Loucy (cell line): ENCODE data around the gene IL17RD.

Source experiments
- H2AFZ ChIP-seq: fragments of 200-600 bp; sonication (generic); 2 replicates; pipeline ENCODE4 v1.6.0; 2016; ENCODE audit warnings: antibody characterized with exemption, mild to moderate bottlenecking, low read length, moderate library complexity
- H3F3A ChIP-seq: fragments of 200-600 bp; 2 replicates; pipeline ENCODE4 v1.6.0; 2016; ENCODE audit warnings: antibody characterized with exemption, low read depth, mild to moderate bottlenecking
- H3K27me3 ChIP-seq: fragments of 200-600 bp; sonication (generic); 2 replicates; pipeline ENCODE4 v1.6.1; 2014; ENCODE audit warnings: low read length, mild to moderate bottlenecking; ENCODE audit not compliant: insufficient read depth, poor library complexity, severe bottlenecking
- H3K36me3 ChIP-seq: fragments of 200-600 bp; sonication (generic); 2 replicates; pipeline ENCODE4 v1.6.1; 2016; ENCODE audit warnings: low read length; ENCODE audit not compliant: insufficient read depth
- H3K4me1 ChIP-seq: fragments of 200-600 bp; sonication (generic); 2 replicates; pipeline ENCODE4 v1.5.1; 2014; ENCODE audit warnings: low read length, mild to moderate bottlenecking; ENCODE audit not compliant: insufficient read depth, poor library complexity, severe bottlenecking
- H3K4me2 ChIP-seq: fragments of 200-600 bp; sonication (generic); 2 replicates; pipeline ENCODE4 v1.6.0; 2014; ENCODE audit warnings: antibody characterized with exemption, low read length, low read depth, mild to moderate bottlenecking; ENCODE audit not compliant: poor library complexity, severe bottlenecking
- H3K4me3 ChIP-seq: fragments of 200-600 bp; sonication (generic); 2 replicates; pipeline ENCODE4 v1.5.1; 2014; ENCODE audit warnings: low read length, mild to moderate bottlenecking, mixed read lengths; ENCODE audit not compliant: poor library complexity, severe bottlenecking
- H3K79me2 ChIP-seq: fragments of 200-600 bp; sonication (generic); 2 replicates; pipeline ENCODE4 v1.6.1; 2014; ENCODE audit warnings: low read length; ENCODE audit not compliant: insufficient read depth
- H3K9ac ChIP-seq: fragments of 200-600 bp; sonication (generic); 2 replicates; pipeline ENCODE4 v1.6.0; 2014; ENCODE audit warnings: mild to moderate bottlenecking, low read depth, low read length, moderate library complexity; ENCODE audit not compliant: poor library complexity, severe bottlenecking
- H3K9me2 ChIP-seq: fragments of 200-600 bp; sonication (generic); replicated peaks from 2 replicates; pipeline ENCODE4 v1.6.1; 2016; ENCODE audit warnings: low read depth, low read length, mixed read lengths
- H3K9me3 ChIP-seq: fragments of 200-600 bp; sonication (generic); 2 replicates; pipeline ENCODE4 v1.6.1; 2014; ENCODE audit warnings: mild to moderate bottlenecking, antibody characterized with exemption, low read length, low read depth; ENCODE audit not compliant: insufficient read depth
- H4K20me1 ChIP-seq: fragments of 200-600 bp; sonication (generic); 2 replicates; pipeline ENCODE4 v1.6.0; 2014; ENCODE audit warnings: antibody characterized with exemption, low read length, mild to moderate bottlenecking; ENCODE audit not compliant: insufficient read depth, poor library complexity, severe bottlenecking
- CTCF ChIP-seq: fragments of 200-600 bp; sonication (generic); conservative IDR thresholded peaks from 2 replicates; pipeline ENCODE4 v1.5.1; 2014; ENCODE audit warnings: mild to moderate bottlenecking, antibody characterized with exemption, low read length
- EZH2phosphoT487 ChIP-seq: fragments of 200-600 bp; IDR thresholded peaks from 2 replicates; pipeline ENCODE4 v1.6.1; 2018; ENCODE audit warnings: antibody characterized with exemption, mild to moderate bottlenecking, moderate library complexity, borderline replicate concordance

Gene IL17RD

GRCh38 chr3:57066471-57066870, 98.7 kb downstream of the IL17RD start:
- peaks cover 4% of the 10 kb centered on the region; the same call in 1 of the 2 replicates for H3K79me2 ChIP-seq
- peaks cover 7% of the 10 kb centered on the region; the same call in 1 of the 2 replicates for H3F3A ChIP-seq
- H4K20me1 ChIP-seq, result no peaks in the 10 kb centered on the region
- H2AFZ ChIP-seq, result no peak overlapping the region
- TF ChIP-seq EZH2phosphoT487 (no peak), CTCF (no peak)
- no peaks in the 10 kb centered on the region for H3K36me3 ChIP-seq
- H3K9ac ChIP-seq, result no peak overlapping the region
- no peaks in the 10 kb centered on the region for H3K9me2 ChIP-seq
- H3K4me1 ChIP-seq, result peaks cover 60% of the 10 kb centered on the region
- no peaks in the 10 kb centered on the region for H3K27me3 ChIP-seq
- no peaks in the 10 kb centered on the region for H3K9me3 ChIP-seq
- H3K4me3 ChIP-seq, result no peak overlapping the region
- H3K4me2 ChIP-seq, result no peak overlapping the region

GRCh38 chr3:57065588-57065987, 99.6 kb downstream of the IL17RD start:
- H3K4me2 ChIP-seq, result no peak overlapping the region
- TF ChIP-seq CTCF (no peak), EZH2phosphoT487 (no peak)
- H3K4me1 ChIP-seq, result peaks cover 65% of the 10 kb centered on the region

GRCh38 chr3:57064572-57064971, 100.6 kb downstream of the IL17RD start:
- no peaks in the 10 kb centered on the region for H3K9me2 ChIP-seq
- H3K27me3 ChIP-seq, result no peaks in the 10 kb centered on the region
- peaks cover 4% of the 10 kb centered on the region; the same call in 1 of the 2 replicates for H3K79me2 ChIP-seq
- H3K36me3 ChIP-seq, result no peaks in the 10 kb centered on the region
- H2AFZ ChIP-seq, result no peak overlapping the region
- H4K20me1 ChIP-seq, result no peaks in the 10 kb centered on the region
- H3K4me3 ChIP-seq, result peak overlapping the region; percentile 57
- H3K4me2 ChIP-seq, result peak overlapping the region; percentile 63
- H3F3A ChIP-seq, result peaks cover 7% of the 10 kb centered on the region; the same call in 1 of the 2 replicates
- peak overlapping the region; percentile 65 for H3K9ac ChIP-seq
- H3K9me3 ChIP-seq, result no peaks in the 10 kb centered on the region
- TF ChIP-seq CTCF (no peak), EZH2phosphoT487 (no peak)
- peaks cover 72% of the 10 kb centered on the region for H3K4me1 ChIP-seq

More at GRCh38 chr3:57065588-57065987, 99.6 kb downstream of the IL17RD start:
- H3K36me3 ChIP-seq, result no peaks in the 10 kb centered on the region
- no peak overlapping the region for H2AFZ ChIP-seq
- H3K79me2 ChIP-seq, result peaks cover 4% of the 10 kb centered on the region; the same call in 1 of the 2 replicates
- no peak overlapping the region for H3K9ac ChIP-seq
- H3F3A ChIP-seq, result peaks cover 7% of the 10 kb centered on the region; the same call in 1 of the 2 replicates
- H3K9me3 ChIP-seq, result no peaks in the 10 kb centered on the region
- H3K4me3 ChIP-seq, result no peak overlapping the region
- H4K20me1 ChIP-seq, result no peaks in the 10 kb centered on the region
- no peaks in the 10 kb centered on the region for H3K9me2 ChIP-seq
- H3K27me3 ChIP-seq, result no peaks in the 10 kb centered on the region
